Activated naive CD4-positive, alpha-beta T cell treated with anti-CD3 and anti-CD28 coated beads, Interleukin-2, amount 50 U/mL, for 72 hours (primary cell): ENCODE results near the gene ONECUT3. TPM values are rescaled to one million over a fixed set of nuclear protein-coding genes. Genes with fewer than 3 reads are reported as not detected.
"Not testable (repeated sequence)": the region's sequence is repeated elsewhere in the genome, so short reads cannot be mapped to it uniquely, and the experiment has no call there.

ENCODE experiments used
- ATAC-seq, 2 donors: fragments of 150-1000 bp; cut with Tn5 transposase; 2 replicates each; pipeline ENCODE4 v1.10.0; 2021; ENCODE audit warnings: mild to moderate bottlenecking in 2 of 2, moderate library complexity in 2 of 2
- DNase-seq, 2 donors: peaks; one replicate each; pipeline ENCODE4 v3.0.0; 2021 to 2022; ENCODE audit warnings: low spot score in 2 of 2
- H3K27ac Mint-ChIP-seq, 2 donors: one replicate each; pipeline ENCODE4 v1.8.0; 2022; ENCODE audit warnings: mild to moderate bottlenecking in 2 of 2, mixed read lengths in 2 of 2
- H3K36me3 Mint-ChIP-seq, 2 donors: one replicate each; pipeline ENCODE4 v1.8.0; 2022; ENCODE audit warnings: mixed read lengths in 2 of 2
- H3K9me3 Mint-ChIP-seq, 2 donors: one replicate each; pipeline ENCODE4 v1.8.0; 2022; ENCODE audit warnings: mixed read lengths in 2 of 2
- total RNA-seq, 2 donors: library from RNA; stranded (reverse); gene quantifications; one replicate each; pipeline ENCODE4 v1.2.3, GENCODE V29; 2022

Gene ONECUT3
- total RNA-seq, 2 donors from 2014 or later = not detected

DNA sequence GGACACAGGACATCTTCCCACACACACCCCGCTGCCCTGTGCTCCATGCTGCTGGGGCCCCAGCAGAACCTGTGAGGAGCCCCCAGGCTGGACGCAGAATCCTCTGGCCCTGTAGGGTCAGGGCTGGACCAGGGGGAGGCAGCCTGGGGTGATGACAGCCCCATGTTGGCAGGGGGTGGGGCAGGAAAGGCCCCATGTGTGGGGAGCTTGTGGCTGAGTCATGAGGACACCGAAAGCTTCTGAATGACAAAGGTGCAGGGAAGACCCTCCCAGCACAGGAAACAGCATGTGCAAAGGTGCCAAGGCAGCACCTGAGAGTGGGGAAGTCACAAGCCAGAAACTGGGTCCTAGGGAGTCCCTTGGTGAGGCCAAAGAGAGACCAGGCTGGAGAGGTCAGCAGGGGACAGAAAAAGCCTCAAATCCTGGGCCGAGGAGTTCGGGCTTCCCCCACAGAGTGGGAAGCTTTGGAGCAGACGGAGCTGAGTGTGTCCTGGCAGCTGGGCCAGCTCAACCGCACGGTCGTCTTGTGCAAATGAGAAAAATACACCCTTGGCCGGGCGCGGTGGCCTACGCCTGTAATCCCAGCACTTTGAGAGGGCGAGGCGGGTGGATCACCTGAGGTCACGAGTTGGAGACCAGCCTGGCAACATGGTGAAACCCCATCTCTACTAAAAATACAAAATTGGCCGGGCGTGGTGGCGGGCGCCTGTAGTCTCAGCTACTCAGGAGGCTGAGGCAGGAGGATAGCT is 41.3 kb downstream of the ONECUT3 start:
- H3K9me3 Mint-ChIP-seq = no peaks in the 10 kb centered on the region
- DNase-seq (no peak), ATAC-seq (peak; percentile 25 to 39)
- H3K27ac Mint-ChIP-seq = no peak overlapping the region
- no peaks in the 10 kb centered on the region for H3K36me3 Mint-ChIP-seq

DNA sequence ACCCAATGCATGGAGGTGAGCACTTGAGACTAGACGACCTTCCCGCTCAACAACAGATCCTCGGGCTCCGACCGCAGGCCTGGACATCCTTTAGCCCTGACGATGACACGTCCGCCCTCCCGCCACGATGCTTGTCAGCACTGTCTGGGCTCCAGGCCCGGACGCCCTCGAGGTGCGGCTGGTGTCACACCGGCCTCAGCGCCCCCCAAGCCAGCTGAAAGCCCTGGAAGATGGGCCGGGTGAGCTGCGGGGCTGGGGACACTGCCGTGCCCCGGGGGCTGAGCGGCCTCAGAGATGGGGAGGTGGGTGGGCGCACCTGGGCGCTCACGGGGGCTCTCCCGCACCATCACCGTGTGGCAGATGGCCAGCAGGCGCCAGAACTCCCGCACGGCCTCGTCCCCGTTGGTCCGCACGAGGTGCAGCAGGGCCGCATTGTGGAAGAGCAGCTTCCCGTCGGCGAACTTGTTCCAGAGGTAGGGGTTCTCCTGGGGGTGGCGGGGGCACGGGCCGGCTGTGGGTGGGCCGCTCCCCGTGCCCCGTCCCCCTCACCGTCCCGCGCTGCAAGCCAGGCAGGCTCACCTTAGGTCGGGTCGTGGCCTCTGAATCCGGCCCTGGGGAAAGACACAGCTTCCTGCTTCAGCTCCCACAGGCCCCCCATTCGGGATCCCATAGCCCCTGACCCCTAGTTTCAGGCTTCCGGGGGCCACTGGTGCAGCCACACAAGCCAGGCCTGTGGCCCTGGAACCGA is 43.3 kb downstream of the ONECUT3 start:
- H3K27ac Mint-ChIP-seq = no peak overlapping the region
- H3K36me3 Mint-ChIP-seq = no peaks in the 10 kb centered on the region
- DNase-seq = no peak
- ATAC-seq = no peak
- no peaks in the 10 kb centered on the region for H3K9me3 Mint-ChIP-seq

DNA sequence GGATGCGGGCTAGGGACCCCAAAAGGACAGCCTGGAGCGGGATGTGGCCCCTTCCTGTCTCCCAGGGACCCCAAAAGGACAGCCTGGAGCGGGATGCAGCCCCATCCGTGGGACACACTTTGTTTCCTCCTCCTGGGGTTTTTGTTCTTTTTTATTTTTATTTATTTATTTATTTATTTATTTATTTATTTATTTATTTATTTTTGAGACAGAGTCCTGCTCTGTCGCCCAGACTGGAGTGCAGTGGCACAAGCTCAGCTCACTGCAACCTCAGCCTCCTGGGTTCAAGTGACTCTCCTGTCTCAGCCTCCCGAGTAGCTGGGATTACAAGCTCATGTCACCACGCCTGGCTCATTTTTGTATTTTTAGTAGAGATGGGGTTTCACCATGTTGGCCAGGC is 44.0 kb downstream of the ONECUT3 start:
- not testable (repeated sequence) for H3K9me3 Mint-ChIP-seq, ATAC-seq, H3K36me3 Mint-ChIP-seq, DNase-seq
- H3K27ac Mint-ChIP-seq = peak overlapping the region in 1 of 2 donors; percentile 27

DNA sequence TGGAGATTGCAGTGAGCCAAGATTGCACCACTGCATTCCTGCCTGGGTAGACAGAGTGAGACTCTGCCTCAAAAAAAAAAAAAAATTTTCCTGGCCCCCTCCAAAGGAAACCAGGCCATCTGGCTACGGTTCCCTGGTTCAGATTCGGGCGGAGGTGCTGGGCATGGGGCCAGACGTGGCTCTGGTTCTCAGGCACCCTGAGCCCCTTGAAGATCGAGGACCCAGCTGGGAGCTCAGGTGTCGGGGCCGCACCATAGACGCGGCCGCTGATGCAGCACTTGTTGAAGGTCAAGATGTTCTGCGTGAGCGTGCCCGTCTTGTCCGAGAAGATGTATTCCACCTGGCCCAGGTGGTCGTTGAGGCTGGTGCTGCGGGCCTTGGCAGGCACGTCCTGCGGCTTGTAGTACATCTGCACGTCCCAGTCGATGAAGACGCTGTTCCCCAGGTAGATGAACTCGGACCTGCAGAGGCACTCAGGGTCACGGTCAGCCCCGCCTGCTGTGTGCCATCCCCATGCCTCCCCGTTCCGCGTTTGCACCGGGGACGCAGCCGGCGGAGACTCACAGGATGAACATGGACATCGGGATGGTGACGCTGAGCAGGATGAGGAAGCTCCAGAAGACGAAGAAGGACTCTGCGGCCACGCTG is 46.5 kb downstream of the ONECUT3 start:
- H3K27ac Mint-ChIP-seq = no peak overlapping the region
- no peaks in the 10 kb centered on the region for H3K9me3 Mint-ChIP-seq
- ATAC-seq (no peak), DNase-seq (no peak)
- H3K36me3 Mint-ChIP-seq = no peaks in the 10 kb centered on the region

DNA sequence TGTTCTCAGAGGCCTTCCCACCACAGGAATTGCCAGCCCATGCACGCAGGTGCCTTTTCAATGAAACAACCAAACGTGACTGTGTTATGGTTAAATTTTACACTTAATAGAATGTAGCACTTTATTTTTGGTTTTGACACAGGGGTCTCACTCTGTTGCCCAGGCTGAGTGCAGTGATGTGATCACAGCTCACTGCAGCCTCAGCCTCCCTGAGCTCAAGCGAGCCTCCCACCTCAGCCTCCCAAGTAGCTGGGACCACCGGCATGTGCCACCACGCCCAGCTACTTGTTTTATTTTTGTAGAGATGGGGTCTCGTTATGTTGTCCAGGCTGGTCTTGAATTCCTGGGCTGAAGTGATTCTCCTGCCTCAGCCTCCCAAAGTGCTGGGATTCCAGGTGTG is 51.6 kb downstream of the ONECUT3 start:
- no peak for ATAC-seq
- DNase-seq = no peak
- Mint-ChIP-seq H3K27ac (no peak overlapping the region), H3K9me3 (no peaks in the 10 kb centered on the region), H3K36me3 (no peaks in the 10 kb centered on the region)

DNA sequence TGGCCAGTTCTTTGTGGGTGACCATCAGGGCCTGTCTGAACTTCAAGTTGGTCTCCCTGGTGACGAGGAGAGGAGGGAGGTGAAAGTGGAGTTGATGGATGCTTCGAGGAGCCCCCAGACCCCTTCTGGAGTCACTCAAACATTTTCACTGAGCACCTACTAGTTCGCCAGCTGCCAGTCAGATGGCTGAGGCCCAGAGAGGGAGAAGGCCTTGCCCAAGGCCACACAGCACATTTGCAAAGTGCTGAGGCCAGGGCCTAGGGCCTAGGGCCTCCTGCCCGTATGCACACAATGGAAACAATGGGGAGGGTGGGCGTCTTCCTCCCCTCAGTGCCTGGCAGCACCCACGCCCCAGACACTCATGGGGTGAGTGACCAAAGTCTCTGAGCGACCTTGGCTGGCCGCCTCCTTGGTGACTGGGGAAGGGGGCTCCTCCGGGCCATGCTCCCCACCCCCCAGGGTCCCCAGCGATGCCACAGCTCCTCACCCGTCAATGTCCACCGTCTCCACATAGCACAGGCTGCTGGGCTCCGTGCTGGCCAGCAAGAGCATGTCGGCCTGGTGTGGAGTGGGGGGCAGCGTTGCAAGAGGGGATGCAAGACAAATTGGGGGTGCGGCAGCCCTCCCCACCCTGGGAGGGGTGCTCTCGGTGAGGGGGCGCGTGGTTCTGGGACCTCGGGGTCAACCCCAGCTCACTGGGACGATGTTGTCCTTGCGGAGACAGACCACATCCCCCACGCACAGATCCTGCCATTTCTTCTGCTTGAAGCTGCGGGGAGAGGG is 52.3 kb downstream of the ONECUT3 start:
- DNase-seq = no peak
- H3K27ac Mint-ChIP-seq = no peak overlapping the region
- H3K36me3 Mint-ChIP-seq = no peaks in the 10 kb centered on the region
- ATAC-seq = no peak
- no peaks in the 10 kb centered on the region for H3K9me3 Mint-ChIP-seq

DNA sequence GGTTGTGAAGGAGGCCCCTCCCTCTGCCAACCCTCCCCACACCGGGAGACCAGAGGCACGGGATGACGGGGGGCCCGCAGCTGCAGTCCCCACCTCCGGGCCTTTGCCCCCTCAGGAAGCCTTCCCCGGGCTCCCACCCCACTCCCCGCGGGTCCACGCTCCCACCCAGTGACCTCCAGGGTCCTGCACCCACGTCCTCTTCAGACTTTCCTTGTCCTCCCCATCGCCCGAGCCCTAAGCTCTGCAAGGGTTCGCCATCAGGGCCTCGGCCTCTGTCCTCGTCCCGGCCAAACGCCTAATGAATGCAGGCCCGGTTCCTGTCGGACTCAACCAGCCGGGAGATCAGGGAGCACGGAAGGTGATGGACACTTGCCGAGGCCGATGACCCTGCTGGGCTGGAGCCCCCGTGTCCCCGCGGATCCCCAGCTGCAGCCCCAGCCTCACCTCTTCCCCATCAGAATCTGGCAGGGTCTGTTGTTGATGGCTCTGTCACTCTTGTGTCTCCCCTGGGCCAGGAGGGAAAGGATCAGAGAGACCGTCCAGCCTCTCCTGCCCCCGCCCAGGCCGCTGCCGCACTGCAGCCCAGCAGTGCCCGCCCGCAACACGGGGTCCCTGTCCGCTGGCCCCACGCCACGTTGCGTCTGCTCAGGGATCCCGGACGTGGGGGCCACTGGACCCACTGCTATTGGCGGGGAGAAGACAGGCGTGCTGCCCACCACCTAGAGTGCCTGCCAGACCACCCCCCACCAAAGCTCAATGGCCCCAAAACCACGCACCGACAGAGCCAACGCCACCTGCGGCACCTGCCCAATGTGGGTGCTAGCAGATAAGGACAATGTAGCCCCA is 53.1 kb downstream of the ONECUT3 start:
- DNase-seq = no peak
- no peak for ATAC-seq
- Mint-ChIP-seq H3K36me3 (no peaks in the 10 kb centered on the region), H3K27ac (no peak overlapping the region), H3K9me3 (no peaks in the 10 kb centered on the region)

DNA sequence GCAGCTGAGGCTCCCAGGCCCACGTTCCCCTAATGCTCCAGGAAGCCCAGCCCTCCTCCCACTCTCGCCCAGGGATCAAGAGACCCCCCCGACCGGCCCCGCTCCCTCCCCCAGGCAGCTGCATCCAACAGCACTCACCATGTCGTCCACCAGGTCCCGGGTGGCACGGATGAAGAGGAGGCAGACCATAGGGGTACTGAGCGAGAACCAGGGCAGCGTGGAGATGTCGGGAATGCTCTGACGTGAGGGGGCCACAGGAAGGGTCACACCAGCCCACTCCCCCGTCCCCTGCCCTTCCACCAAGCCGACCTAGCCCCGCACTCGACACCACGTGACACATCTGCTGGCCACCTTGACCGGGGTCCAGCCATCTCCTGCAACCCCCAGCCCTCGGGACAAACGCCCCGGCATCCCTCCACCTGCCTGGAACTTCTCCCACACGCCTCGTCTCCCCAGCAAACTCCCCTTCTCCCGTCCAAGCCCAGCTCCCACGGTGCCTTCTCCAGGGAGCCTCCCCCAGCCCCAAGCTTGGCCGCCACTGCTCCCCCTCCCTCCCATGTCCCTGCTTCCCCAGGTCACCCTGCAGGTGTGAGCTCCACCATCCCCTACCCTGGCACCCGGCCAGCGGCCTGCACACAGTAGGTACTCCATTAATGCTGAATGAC is 53.9 kb downstream of the ONECUT3 start:
- no peak for ATAC-seq
- no peak overlapping the region for H3K27ac Mint-ChIP-seq
- no peak for DNase-seq
- H3K9me3 Mint-ChIP-seq = no peaks in the 10 kb centered on the region
- H3K36me3 Mint-ChIP-seq = no peaks in the 10 kb centered on the region

DNA sequence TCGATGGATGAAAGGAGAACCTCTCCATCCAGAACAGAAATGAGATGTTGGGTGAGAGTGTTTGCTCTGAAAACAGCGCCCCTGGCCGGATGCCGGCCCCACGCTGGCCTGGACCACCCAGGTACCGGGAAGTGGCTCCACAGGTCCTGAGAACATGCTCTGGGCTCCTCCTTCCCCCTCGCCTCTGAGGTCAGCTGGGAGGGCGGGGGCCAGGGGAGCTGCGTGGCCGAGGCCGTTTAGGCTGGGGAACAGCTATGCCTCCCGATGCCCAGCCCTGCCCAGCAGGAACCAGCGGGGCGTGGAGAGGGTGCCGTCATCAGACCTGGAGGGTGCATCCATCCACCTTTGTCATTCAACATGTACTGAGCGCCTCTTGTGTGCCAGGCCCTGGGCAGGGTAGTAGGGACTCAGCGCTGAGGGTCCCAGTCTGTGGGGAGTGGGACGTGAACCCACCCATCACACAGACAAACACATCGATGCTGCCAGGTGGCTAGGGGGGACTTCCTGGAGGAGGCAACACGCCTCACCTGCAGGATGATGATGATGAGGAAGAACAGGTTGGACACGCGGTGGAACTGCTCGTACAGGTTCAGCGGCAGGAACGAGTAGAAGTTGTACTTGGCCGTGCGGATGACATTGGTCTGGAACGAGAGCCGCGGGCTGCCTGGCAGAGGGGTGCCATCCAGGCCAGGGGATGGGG is 54.5 kb downstream of the ONECUT3 start:
- ATAC-seq = no peak
- DNase-seq = no peak
- H3K27ac Mint-ChIP-seq = no peak overlapping the region
- no peaks in the 10 kb centered on the region for H3K9me3 Mint-ChIP-seq
- no peaks in the 10 kb centered on the region for H3K36me3 Mint-ChIP-seq

DNA sequence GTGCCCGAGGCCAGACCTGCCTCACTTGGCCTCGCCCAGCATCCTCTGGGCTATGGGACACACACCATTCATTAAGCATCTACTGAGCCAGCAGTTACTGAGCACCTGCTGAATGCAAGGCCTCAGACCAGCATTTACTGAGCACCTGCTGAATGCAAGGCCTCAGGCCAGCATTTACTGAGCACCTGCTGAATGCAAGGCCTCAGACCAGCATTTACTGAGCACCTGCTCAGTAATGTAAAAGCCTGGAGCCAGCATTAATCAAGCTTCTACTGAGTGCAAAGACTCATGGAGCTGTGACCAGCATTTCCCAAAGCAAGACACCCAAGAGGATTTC is 55.1 kb downstream of the ONECUT3 start:
- ATAC-seq (no peak), DNase-seq (no peak)
- Mint-ChIP-seq H3K36me3 (no peaks in the 10 kb centered on the region), H3K9me3 (no peaks in the 10 kb centered on the region), H3K27ac (no peak overlapping the region)

DNA sequence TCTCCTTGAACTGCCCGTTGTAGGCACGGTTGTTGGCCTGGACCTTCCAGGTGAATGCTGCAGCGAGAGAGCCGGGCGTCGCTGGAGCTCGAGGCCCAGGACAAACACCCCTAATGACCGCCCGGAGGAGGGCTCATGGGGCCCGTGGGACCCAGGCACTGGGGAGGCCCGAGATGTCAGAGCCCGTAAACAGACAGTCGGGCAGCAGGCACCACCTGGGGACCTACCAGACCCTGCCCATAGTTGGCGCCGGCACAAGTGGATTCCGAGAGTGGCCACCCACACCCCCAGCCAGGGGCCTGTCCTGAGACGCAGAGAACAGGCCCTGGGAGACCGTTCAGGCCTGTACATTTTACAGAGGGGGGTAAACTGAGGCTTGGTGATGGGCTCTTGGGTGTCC is 56.4 kb downstream of the ONECUT3 start:
- Mint-ChIP-seq H3K36me3 (no peaks in the 10 kb centered on the region), H3K9me3 (no peaks in the 10 kb centered on the region), H3K27ac (no peak overlapping the region)
- ATAC-seq (no peak), DNase-seq (no peak)

DNA sequence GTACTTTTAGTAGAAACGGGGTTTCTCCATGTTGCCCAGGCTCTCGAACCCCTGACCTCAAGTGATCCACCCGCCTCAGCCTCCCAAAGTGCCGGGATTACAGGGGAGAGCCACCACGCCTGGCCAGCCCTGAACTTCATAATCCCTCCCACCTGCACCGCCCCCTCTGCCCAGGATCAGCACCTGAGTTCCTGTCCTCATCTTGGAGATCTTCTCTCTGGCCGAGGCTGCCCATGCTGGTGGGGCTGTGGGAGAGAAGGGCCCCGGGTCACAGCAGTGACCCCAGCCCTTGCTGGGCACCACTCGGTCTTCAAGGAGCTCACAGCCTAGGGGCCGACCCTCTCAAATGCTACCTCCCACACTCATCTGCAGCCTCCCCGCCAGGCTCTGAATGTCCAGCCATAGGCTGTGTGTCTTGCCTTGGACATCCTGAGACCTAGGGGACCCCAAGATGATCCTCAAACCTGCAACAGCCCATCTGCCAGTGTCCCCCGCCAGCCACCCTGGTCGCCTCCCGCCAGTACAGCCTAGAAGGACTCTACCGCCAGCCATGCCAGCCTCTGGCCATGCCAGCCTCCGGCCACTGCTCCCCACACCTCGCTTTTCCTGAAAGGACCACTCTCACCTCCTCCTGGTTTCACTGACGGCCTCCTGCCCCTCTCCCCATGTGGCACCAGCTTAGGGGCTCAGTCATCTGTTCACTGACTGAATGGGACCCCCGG is 57.3 kb downstream of the ONECUT3 start:
- DNase-seq (no peak), ATAC-seq (no peak)
- no peaks in the 10 kb centered on the region for H3K9me3 Mint-ChIP-seq
- H3K36me3 Mint-ChIP-seq = no peaks in the 10 kb centered on the region
- H3K27ac Mint-ChIP-seq = peak overlapping the region in 1 of 2 donors; percentile 44

DNA sequence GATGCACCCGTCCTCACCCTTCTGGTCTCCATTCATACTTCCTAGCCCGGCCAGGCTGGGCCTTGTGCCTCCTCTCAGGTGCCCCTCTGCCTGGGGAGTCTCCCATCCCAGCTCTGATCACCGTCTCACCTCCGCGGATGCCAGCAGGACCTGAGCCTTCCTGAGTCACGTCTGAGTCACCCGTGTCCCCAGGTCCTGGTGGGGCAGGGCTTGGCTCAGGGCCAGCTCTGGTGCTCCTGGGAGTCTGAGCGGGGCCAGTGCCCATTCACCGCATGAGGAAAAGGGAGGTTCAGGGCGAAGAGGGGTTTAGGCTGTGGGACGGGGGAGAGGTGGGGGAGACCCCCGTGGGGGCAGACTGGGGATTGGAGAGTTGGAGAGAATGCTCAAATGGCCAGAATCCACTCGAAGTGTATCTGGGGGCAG is 58.2 kb downstream of the ONECUT3 start:
- ATAC-seq (peak in 1 of 2 donors; percentile 49), DNase-seq (peak; percentile 51 to 84)
- H3K9me3 Mint-ChIP-seq = no peaks in the 10 kb centered on the region
- H3K36me3 Mint-ChIP-seq = no peaks in the 10 kb centered on the region
- H3K27ac Mint-ChIP-seq = peak overlapping the region in 1 of 2 donors; percentile 63

DNA sequence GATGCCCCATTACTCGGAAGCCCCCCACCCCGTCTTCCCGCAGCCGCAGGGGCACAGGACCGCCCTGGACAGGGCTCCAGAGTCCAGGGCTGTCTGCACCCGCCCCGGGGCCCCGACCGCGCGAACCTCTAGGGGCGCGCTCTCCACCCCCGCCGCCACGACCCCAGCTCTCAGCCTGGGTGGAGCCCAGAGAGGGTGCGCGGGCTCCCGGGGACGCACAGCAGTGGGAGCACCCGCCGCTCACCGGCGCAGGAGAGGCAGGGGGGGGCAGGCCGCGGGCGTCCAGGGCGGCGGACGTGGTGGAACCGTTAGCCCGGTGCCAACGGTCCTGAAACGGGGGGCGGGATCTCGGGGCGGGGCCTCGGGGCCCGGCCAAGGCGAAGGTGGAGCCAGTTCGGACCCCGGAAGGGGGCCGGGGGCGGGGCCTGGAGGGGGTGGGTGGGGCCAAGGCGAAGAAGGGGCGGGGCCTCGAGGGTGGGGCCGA is 58.7 kb downstream of the ONECUT3 start, which contains the start of gene ATP8B3:
ATP8B3 (minus strand) TSS at position 335 of the 484 bp plus-strand sequence. CDS start 540 bp downstream, outside the sequence.
- ATAC-seq (peak; percentile 22 to 46), DNase-seq (peak in 1 of 2 donors; percentile 61)
- Mint-ChIP-seq H3K27ac (peak within 1 kb of the TSS; percentile 66 to 86), H3K9me3 (no peaks in the 10 kb centered on the region), H3K36me3 (no peaks in the 10 kb centered on the region)
